ENCODE measurements around the gene EYA3. TPM values are rescaled to one million over a fixed set of nuclear protein-coding genes. Genes with fewer than 3 reads are reported as not detected.

EYA3 gene
- total RNA-seq, 1 experiment from 2014 or later = 29.4 TPM

DNA sequence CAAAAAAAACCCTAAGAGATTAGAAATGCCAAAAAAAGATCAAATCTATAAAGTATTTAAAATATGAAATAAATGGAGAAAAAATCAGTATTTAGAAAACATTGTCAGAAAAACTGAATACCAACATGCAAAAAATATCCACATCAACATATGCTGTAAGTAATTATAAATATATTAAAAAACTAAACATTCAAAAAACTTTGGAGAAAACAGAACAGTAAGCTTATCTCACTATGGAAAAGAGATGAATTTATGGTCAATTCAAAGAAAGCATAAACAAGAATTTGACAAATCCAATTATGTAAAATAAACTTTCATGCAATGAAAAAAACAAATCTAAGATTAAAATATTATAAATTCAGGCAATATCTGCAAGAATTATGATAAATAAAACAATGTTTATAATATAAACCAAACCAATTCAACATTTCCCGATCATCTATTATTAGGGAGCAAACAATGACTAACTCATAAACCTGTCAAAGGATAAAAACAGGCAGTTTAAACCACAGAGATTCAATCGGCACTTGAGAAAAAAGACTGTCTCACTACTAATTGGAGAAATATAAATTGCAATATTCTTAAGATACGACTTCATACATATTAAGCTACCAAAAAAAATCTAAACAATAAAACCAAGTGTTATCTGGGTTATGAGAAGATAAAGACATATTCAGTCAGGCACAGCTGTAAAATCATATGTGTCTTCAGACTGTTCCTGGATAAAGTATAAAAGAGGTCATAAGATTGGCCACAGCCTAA, 21.8 kb downstream of the EYA3 start:
- H3K9me3 Mint-ChIP-seq = no peaks in the 10 kb centered on the region
- CTCF ChIA-PET = interaction anchor here (1.7 kb wide), 1 partner anchor 22 kb away, joined by 5 read pairs; the partner anchor contains the start of gene EYA3

DNA sequence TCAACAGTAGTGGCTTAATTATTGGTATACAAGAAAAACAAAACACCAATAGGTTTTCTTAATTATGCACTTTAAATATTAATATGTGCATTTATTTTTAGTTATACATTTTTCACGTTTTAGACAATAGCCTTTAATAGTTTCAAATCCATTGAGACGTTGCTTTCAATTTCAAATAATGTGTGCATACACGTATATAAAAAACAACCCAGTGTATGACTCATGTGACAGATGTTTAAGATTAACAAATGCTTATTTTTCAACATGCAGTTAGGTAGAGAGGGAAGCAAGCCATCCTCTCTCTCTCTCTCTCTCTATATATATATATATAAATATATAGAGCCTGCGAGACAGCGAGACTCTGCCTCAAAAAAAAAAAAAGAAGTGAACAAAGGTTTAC, 24.3 kb downstream of the EYA3 start:
- DNase-seq (ENCODE audit: low spot score) (no peak), ATAC-seq (no peak)
- Mint-ChIP-seq H3K27me3 (ENCODE audit: low read depth) (no peaks in the 10 kb centered on the region), H3K27ac (no peak overlapping the region), H3K9me3 (no peaks in the 10 kb centered on the region), H3K4me3 (no peak overlapping the region), H3K36me3 (no peaks in the 10 kb centered on the region), H3K4me1 (peaks cover 3% of the 10 kb centered on the region)
- TF ChIP-seq SMAD4 (CRISPR knock-in tag; IDR thresholded peaks at IDR 0.05) = no peak
- TF ChIP-seq GABPB1 (CRISPR knock-in tag; IDR thresholded peaks at IDR 0.05) = no peak
- TF ChIP-seq, protein P1, sequence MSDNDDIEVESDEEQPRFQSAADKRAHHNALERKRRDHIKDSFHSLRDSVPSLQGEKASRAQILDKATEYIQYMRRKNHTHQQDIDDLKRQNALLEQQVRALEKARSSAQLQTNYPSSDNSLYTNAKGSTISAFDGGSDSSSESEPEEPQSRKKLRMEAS (CRISPR knock-in tag; IDR thresholded peaks at IDR 0.05) = no peak
- TF ChIP-seq OVOL2 (CRISPR knock-in tag; IDR thresholded peaks at IDR 0.05; ENCODE audit: borderline replicate concordance) = no peak
- TF ChIP-seq, protein P2, sequence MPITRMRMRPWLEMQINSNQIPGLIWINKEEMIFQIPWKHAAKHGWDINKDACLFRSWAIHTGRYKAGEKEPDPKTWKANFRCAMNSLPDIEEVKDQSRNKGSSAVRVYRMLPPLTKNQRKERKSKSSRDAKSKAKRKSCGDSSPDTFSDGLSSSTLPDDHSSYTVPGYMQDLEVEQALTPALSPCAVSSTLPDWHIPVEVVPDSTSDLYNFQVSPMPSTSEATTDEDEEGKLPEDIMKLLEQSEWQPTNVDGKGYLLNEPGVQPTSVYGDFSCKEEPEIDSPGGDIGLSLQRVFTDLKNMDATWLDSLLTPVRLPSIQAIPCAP (CRISPR knock-in tag; IDR thresholded peaks at IDR 0.05) = no peak
- CTCF ChIA-PET = no interaction called here
- POLR2A ChIA-PET = no interaction called here

More for the DNA sequence above, 21.8 kb downstream of the EYA3 start:
- ATAC-seq (no peak), DNase-seq (ENCODE audit: low spot score) (no peak)
- Mint-ChIP-seq H3K27ac (no peak overlapping the region), H3K36me3 (no peaks in the 10 kb centered on the region), H3K4me1 (no peaks in the 10 kb centered on the region), H3K27me3 (ENCODE audit: low read depth) (no peaks in the 10 kb centered on the region), H3K4me3 (no peak overlapping the region)
- TF ChIP-seq GRHL2 (CRISPR knock-in tag; IDR thresholded peaks at IDR 0.05; ENCODE audit: insufficient replicate concordance, severe bottlenecking) (no peak), ZNF121 (CRISPR knock-in tag; IDR thresholded peaks at IDR 0.05) (no peak), SMAD3 (CRISPR knock-in tag; IDR thresholded peaks at IDR 0.05; ENCODE audit: borderline replicate concordance) (no peak), NR1H2 (CRISPR knock-in tag; IDR thresholded peaks at IDR 0.05) (no peak), JAZF1 (CRISPR knock-in tag; IDR thresholded peaks at IDR 0.05) (no peak), FOXK1 (CRISPR knock-in tag; IDR thresholded peaks at IDR 0.05) (no peak), ZNF317 (CRISPR knock-in tag; IDR thresholded peaks at IDR 0.05; ENCODE audit: borderline replicate concordance, low read depth) (no peak), ZNF423 (CRISPR knock-in tag; IDR thresholded peaks at IDR 0.05) (no peak), SP1 (CRISPR knock-in tag; conservative IDR thresholded peaks at IDR 0.05) (no peak), EMX1 (CRISPR knock-in tag; IDR thresholded peaks at IDR 0.05) (no peak)
- TF ChIP-seq, protein P3, sequence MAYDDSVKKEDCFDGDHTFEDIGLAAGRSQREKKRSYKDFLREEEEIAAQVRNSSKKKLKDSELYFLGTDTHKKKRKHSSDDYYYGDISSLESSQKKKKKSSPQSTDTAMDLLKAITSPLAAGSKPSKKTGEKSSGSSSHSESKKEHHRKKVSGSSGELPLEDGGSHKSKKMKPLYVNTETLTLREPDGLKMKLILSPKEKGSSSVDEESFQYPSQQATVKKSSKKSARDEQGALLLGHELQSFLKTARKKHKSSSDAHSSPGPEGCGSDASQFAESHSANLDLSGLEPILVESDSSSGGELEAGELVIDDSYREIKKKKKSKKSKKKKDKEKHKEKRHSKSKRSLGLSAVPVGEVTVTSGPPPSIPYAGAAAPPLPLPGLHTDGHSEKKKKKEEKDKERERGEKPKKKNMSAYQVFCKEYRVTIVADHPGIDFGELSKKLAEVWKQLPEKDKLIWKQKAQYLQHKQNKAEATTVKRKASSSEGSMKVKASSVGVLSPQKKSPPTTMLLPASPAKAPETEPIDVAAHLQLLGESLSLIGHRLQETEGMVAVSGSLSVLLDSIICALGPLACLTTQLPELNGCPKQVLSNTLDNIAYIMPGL (CRISPR knock-in tag; IDR thresholded peaks at IDR 0.05) = no peak
- TF ChIP-seq, protein P4, sequence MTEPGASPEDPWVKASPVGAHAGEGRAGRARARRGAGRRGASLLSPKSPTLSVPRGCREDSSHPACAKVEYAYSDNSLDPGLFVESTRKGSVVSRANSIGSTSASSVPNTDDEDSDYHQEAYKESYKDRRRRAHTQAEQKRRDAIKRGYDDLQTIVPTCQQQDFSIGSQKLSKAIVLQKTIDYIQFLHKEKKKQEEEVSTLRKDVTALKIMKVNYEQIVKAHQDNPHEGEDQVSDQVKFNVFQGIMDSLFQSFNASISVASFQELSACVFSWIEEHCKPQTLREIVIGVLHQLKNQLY (CRISPR knock-in tag; IDR thresholded peaks at IDR 0.05) = no peak
- POLR2A ChIA-PET = no interaction called here

DNA sequence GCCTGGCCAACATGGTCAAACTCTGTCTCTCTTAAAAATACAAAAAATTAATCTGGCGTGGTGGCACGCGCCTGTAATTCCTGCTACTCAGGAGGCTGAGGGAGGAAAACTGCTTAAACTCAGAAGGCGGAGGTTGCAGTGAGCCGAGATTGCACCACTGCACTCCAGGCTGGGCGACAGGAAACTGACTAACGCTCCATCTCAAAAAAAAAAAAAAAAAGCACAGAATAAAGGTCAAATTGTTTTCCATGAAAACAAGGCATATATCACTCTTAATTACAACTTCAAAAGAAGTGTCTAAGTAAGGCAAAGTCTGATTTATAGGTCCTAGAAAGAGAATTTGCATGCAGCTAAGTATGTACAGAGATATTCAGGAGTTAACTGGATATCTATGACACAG, 25.6 kb downstream of the EYA3 start:
- DNase-seq (ENCODE audit: low spot score) (no peak), ATAC-seq (no peak)
- Mint-ChIP-seq H3K27ac (no peak overlapping the region), H3K4me3 (no peak overlapping the region), H3K4me1 (peaks cover 14% of the 10 kb centered on the region), H3K9me3 (no peaks in the 10 kb centered on the region), H3K36me3 (no peaks in the 10 kb centered on the region), H3K27me3 (ENCODE audit: low read depth) (no peaks in the 10 kb centered on the region)
- TF ChIP-seq, protein P1 (CRISPR knock-in tag; IDR thresholded peaks at IDR 0.05) = no peak
- TF ChIP-seq NFATC4 (CRISPR knock-in tag; IDR thresholded peaks at IDR 0.05) = no peak
- TF ChIP-seq CREM (CRISPR knock-in tag; IDR thresholded peaks at IDR 0.05) = no peak
- ChIA-PET POLR2A (no interaction called here), CTCF (no interaction called here)

All from WTC11 (cell line).